ENCODE results near the gene SFTPB. TPM values are rescaled to one million over a fixed set of nuclear protein-coding genes. Genes with fewer than 3 reads are reported as not detected.
"Not testable (repeated sequence)": the region's sequence is repeated elsewhere in the genome, so short reads cannot be mapped to it uniquely, and the experiment has no call there.

Gene SFTPB
- 0.06 TPM for polyA plus RNA-seq (2013, experiment 1 of 2; ENCODE audit: insufficient read length)
- polyA plus RNA-seq (2013, experiment 2 of 2; ENCODE audit: insufficient read length) = not detected

DNA sequence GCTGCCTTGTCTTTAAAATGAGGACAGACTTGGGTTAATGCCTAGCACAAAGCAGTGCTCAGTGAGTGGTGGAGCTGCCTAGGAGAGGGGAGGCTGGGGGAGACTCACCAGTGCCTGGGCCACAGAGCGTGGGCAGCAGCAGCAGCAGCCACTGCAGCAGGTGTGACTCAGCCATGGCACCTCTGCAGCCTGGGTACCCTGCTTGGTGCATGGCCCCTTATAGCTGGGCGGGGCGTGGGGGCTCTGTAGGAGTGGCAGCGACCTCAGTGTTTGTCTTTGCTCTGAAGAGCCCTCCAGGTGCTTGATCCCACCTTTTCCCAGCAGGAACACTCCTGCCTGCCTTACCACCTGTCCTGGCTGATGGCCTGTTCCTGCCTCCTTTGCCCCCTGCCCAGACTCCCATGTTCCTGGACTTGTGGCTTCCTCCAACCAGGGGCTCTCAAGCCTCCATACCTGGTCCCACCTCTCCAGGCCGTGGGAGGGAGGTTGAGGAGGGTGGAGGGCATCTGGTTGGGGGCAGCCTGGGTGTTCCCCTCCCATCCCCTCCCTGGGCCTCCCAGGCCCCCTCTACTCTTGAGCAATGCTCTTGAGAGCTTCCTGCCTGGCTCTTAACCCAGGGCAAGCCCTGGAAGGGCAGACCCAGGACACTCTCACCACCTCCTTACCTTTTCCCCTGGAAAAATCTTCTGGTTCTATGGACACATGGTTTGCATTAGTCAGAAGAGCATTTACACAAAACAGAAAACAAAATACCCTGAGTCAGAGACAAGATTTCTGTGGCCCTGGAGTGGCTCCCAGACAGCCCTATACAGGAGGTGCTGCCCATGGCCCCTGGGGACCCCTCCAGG lies at the start of gene SFTPB:
Gene SFTPB (minus strand): TSS at position 191 of the 848 bp plus-strand sequence. CDS start 16 bp downstream, at position 175.
- peak; percentile 68 for DNase-seq

DNA sequence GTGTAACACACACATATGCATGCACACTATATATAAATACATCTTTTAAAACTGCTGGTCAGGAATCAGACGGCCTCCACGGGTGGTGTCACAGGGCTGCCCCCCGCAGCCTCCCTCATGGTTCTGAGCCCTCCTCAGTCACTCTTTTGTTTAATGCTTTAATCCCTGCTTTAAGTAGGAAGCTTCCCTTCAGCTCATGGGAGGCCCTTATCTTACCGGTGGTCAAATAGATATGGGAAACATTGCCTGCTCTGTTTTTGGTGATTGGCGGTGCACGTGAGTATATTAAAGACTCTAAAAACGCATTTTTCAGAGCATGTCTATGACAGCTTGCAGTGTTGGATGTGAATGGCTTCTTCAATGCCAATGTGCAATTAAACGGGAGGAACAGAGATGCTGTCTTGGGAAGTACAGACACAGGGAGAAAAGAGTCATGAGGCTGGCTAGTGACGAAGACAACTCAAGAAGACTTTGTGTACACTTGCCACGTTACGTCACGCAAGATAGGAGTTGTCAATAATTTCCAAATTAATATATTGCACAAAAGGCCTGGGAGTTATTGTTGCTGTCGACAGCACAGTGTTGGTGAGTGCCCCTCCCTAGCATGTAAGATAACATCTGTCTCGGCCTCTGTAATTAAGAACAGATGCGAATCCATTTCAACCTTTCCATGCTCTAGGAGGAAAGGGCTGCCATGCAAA lies 49.5 kb upstream of the SFTPB start:
- peak; percentile 85 for DNase-seq

DNA sequence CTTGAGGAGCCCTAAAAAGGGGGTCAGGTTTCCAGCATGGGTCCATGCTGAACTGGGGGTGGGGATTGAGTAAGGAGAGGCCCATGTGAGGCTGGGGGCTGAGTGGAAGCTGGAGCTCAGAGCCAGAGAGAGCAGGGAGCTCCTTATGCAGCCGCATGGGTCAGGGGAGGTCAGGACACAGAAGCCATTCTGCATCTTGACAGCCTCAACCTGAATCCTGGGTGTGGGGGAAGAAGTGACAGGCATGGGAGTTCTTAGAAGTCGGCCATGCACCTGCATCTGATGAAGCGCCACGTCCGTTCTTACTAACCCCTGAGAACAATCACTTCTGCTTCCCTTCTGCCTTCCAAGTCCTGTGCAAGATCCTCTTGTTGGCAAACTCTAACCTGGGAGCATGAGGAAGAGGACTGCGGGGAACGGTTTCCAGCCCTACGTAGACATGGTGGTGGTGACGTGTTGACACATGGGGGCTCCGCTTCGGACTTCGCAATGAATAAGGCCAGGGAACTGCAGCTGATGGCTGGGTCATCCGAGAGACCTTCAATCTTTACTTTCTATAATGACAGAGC lies 48.4 kb upstream of the SFTPB start:
- DNase-seq = no peak

DNA sequence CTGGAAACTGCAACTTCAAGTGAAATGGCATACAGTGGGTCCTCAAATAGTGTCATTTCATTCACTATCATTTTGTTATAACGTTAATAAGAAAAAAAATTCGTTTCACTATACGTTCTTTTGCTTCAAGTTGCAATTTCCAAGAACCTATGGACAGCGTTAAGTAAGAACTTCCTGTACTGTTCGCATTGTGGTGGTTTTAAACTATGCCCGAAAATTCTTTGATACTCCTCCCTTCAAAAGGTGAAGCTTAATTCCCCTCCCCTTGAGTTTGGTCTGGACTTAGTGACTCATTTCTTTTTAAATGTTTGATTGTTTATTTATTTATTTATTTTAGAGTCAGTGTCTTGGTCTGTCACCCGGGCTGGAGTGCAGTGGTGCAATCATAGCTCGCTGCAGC lies 46.8 kb upstream of the SFTPB start:
- no peak for DNase-seq

DNA sequence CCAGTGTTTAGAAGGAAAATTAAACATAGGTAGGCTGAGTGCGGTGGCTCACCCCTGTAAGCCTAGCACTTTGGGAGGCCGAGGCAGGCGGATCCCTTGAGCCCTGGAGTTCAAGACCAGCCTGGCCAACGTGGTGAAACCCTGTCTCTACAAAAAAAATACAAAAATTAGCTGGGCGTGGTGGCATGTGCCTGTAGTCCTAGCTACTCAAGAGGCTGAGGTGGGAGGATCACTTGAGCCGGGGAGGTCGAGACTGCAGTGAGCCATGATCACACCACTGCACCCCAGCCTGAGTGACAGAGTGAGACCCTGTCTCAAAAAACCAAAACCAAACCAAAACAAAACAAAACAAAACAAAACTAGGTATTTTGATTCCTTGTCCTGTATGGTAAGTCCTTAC lies 46.4 kb upstream of the SFTPB start:
- DNase-seq = not testable (repeated sequence)

DNA sequence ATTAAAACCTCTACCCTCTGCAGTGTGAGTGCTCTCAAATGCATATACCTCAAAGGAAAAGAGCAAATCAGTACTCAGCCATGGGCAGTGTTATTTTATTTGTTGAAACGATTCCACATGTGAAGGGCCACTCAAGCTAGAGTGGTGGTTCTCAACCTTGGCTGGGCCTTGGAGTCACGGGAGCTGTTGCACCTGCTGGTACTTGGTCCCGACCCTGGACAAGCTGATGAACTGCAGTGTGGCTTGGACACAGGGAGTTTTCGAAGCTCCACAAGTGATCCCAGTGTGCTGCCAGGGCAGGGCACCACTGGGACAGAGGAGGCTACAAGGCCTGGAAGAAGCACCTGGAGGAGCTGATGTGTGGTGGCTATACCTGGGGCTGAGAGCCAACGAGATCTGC lies 45.8 kb upstream of the SFTPB start:
- no peak for DNase-seq

DNA sequence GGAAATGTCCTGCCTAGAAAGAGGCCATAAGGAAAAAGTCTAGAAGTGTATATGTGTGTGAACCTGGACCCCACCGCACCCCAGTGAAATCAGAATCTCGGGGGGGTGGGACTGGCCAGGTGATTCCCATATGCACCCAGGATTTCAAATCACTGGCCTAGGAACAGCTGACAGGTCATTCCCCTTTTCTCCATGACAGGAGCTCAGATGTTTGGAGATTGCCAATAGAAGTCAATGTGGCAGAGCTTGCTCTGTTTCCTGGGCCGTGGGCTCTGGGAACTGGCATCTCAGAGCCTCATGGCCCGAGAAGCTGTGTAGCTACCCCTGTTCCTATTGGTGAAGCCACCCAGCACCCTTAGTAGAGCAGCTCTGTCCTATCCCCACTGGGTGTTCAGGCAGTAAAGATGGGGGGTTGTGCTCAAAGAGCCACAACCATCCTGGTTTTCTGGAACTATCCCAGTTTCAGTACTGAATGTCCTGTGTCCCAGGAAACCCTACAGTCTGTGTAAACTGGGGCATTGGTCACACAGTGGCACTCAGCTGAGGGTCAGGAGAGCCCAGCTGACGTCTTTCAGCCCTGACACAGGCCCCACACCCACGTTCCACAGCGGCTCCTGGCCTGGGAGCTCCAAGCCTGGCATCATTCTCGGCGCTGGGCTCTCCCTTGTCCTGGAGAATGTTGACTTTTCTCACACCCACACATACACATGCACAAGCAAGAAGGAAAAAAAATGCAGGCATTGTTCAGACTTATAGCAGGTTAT lies 45.0 kb upstream of the SFTPB start:
- no peak for DNase-seq

DNA sequence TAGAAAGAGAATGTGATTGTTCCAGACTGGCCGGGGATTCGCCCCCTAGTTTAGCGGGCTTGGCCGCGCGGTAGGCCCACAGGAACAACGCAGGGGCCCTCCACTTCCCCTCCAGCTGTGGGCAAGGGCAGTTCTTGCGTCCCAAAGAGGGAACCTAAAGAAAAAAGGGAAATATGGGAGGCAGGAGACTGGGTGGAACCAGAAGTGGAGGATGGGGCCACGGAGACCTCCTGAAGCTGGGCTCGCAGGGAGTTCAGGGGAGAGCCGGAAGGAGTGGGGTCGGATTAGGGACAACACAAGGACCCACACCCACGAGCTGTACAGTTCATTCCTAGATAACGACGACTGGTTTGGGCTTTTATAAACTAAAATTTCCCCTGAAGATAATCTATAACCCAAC lies 44.3 kb upstream of the SFTPB start:
- DNase-seq = no peak

DNA sequence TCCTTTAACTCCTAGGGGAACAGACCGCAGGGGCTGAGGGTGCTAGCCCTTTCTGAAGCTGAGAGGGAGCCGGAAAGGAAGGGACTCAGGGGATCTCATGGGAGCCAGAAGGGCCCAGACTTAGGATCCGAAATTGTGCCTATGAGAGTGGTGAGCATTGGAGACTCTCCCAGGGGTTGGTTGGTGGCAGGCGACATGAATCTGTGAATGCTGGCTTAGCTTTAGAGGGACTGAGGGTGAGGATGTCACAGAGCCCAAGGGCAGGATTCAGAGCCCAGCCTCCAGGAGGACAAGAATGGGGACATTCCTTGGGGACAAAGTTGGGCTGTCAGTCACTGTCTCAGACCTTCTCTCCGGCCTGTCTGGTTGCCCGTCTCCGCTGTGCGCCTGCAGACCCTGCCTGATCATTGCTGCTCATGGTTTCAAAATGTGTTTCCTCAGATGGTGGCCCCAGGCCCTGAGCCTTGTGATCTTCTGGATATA lies 43.6 kb upstream of the SFTPB start:
- no peak for DNase-seq

DNA sequence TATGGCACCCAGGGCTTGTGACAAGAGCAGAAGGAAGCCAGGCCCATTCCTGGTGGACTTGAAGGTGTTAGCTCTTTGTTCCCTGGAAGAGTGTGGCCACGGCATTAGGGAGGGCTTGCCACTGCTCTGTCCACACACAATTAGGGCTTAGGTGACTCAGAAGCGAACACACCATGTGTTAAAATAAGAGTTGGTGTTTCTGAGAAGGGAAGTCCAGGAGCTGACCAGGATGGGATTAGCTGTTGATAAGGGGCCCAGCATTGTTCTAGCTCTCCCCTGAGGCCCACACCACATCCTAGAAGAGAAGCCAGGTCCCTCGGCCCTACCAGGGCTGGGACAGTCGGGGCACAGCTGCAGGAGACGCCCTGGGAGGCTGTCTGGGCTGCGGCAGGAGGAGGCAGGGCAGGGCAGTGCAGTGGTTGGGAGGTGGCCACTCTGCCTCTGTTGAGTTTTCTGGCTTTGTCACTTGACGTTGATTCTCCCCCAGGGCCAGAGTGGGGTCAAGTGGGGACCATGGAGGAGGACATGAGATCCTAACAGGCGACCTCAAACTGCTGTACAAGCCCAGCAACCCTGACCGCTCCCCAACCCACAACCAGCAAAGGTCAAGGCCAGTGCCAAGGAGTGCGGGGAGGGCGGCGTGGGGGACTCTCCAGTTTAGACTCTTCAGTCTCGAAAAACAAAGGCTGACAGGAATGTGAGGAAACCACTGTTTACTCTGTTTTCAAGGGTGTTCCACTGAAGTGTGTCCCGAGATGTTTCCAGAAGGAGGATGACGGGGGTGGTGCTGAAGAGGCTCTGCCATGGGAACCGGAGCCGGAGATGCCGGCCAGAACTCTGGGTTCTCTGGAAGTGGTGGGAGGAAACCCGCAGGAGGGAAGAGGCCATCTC lies 42.9 kb upstream of the SFTPB start:
- no peak for DNase-seq

DNA sequence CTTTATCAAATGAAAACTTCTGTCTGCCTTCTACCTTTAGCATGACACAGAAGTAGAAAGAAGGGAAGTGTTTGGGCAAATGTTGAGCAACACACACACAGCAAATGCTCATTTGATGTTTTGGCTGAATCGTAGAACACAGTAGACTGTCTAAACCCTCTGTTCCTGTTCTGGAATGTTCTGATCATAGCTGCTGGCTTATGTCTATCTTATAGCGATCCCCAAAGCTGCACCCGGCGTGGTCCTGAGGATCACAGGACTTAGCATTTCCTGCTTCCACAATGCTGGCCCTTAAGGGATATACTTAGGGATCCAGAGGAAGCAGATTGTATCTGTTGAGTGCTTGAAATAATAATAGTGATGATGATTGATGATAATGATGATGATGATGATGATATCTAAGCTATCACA lies 41.4 kb upstream of the SFTPB start:
- no peak for DNase-seq

DNA sequence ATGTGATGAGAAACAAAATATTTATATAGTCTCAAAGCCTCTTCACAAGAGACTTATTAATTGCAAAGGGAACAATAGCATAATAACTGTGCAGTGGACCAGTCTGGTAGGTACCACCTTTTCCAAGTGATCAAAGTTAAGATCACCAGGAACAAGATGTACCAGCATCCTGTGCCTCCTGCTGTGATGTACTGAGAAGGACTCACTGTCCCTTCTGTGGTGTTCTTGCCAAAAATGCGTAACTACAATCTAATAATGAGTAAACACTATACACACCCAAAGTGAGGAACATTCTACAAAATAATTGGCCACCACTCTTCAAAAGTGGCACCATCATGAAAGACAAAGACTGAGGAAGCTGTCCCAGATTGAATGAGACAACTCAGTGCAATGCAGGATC lies 40.6 kb upstream of the SFTPB start:
- DNase-seq = no peak

DNA sequence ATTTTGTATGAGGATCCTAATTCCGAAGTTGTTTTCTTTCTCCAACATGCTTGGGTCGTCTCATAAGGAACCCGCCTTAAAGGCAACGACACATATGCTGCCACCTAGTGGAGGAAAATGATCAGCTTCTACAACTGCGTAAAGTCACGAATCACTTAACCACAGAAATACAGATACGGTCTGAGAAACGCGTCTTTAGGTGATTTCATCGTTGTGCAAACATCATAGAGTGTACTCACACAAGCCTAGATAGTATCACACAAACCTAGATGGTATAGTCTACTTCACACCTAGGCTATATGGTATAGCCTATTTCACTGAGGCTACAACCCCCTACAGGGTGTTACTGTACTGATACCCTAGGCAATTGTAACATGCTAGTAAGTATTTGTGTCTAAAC lies 39.3 kb upstream of the SFTPB start:
- DNase-seq = peak; percentile 82

DNA sequence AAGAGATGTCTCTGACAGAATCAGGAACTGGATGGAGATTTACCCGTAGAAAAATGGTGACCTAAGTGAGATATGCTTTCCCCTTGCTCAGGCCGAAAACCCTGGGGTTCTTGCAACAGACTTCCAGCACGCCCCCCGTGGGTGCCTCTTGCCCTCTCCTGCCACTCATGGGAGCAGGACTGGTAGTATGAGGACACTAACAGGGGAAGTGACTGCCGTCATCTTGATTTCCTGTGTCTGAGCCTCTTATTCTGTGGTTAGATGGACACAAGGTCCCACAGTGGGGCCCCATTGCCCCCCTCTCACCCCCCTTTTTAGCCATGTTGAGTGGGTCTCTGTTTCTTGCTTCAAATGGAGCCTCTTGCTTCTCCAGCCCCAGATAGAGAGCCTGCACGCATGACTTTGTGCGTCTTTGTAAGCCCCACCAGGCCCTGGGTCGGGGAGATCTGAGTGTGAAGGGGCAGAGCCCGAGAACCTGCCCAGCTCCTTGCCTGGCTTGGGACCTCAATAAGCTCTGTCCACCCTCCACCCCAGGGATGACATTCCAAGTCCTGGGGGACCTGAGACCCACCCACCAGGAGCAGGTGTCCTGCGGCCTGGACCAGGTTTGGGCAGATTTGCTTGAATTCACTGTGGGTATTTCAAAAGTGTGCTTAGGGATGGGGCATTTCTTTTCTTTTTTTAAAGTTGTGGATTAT lies 38.7 kb upstream of the SFTPB start:
- no peak for DNase-seq

DNA sequence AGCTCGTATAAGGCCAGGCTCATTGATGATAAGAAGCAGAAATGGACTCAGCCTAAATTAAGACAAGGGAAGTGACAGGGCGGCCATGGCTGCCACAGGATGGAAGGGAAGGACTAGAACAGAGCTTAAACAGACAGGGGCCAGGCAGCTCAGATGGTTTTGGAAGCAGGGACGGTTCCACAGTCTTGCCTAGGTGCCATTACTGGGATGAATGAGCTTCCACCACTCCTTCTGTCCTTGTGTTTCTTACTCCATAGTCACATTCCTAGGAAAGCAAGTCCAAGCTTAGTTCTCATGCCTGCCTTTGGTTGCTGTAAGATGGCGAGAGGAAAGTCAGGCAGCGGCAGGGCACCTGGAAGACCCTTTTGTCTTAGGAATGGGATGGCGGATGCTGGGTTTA lies 38.1 kb upstream of the SFTPB start:
- no peak for DNase-seq

DNA sequence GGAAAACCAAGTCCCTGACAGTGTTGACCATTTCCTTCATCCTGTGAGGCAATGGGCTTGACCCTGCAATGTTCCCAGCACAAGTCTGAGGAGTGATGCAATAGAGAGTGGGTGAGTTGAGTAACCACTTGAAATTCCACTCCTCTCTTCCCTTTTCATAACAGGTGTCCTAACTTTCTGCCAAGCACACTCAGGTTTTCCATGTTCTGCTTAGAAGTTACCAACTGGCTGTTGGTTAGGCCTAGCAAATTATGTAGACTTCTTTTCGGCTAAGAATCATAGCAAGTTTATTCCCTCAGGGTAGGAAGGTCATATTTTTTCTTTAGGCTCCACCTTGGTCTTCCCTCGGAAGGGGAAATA lies 37.7 kb upstream of the SFTPB start:
- peak; percentile 58 for DNase-seq

DNA sequence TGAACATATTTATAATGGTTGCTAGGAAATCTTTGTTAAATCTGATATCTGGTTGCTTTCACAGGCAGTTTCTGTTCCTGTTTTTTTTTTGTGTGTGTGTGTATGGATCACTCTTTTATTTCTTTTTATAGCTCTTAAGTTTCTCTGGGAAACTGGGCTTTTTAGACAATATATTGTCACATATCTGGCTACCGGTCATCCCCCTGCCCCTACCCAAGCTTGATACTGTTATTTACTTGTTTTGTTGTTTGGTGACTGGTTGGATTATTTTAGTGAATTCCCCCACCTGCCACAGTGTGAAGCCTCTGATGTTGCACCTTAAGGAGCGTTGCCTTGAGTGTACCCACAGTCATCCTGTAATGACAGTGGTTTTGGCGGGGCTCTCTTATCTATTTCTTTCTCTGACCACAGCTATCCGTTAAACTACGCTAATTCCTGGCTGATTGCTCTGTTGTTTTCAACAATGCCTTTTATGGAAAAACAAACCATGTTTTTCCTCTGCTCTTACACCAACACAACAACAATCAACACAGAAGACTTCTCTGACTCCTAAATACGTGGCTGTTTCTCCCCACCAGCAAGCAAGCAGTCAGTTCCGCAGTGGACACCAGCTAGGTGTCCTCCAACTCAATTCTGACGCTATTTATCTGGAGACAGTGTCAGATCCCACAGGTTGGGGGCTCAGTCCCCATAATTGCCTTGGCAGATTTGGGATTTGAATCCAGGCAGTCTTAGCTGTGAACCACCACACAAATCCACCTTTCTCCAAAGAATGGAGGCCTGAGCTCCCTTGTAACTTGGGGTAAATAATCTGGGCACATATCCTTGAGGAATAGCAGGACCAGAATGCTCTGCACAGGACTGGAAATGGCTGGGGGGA lies 37.0 kb upstream of the SFTPB start:
- no peak for DNase-seq

DNA sequence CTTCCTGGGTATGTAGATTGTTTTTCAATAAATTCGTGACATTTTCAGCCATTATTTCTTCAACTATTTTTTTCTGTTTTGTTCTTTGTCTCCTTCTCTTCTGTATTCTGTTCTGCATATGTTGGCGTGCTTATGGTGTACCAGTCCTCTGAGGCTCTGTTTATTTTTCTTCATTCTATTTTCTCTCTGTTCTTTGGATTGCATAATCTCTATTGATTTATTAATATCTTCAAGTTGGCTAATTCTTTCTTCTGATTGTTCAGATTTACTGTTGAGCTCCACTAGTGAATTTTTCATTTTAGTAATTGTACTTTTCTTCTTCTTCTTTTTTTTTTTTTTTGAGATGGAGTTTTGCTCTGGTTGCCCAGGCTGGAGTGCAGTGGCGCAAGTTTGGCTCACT lies 36.0 kb upstream of the SFTPB start:
- DNase-seq = no peak

DNA sequence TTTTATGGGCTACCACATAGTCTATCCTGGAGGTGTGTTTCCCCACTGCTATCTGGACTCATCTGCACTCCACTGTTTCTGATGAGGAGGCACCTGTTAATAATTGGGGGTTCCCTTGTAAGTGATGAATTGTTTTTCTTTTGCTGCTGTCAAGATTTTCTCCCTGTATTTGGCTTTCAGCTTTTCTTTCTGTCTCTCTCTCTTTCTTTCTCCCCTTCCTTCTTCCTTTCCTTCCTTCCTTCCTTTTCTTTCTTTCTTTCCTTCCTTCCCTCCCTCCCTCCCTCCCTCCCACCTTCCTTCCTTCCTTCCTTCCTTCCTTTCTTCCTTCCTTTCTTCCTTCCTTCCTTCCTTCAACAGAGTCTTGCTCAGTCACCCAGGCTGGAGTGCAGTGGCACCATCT lies 35.3 kb upstream of the SFTPB start:
- no peak for DNase-seq

DNA sequence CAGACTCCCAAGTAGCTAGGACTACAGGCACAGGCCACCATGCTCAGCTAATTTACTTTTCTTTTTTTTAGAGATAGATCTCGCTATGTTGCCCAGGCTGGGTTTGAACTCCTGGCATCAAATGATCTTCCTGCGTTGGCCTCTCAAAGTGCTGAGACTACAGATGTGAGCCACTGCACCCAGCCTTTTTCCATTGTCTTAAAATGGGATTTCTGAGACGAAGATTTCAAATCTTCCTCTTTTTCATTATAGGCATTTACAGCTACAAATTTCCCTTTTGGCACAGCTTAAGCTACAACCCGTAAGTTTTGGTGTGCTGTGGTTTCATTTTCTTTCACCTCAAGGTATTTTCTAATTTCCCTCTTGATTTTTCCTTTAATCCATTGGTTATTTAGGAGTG lies 34.8 kb upstream of the SFTPB start:
- no peak for DNase-seq
